IMR-90 (cell line): Measurements from ENCODE around the gene RTEL1. TPM values are rescaled to one million over a fixed set of nuclear protein-coding genes. Genes with fewer than 3 reads are reported as not detected.

Experiments used
- ATAC-seq: fragments of 200-7000 bp; cut with Tn5 transposase; 2 replicates; pipeline ENCODE4 v1.9.1; 2020; ENCODE audit warnings: low read depth, mild to moderate bottlenecking, moderate library complexity
- BruUV-seq: library from RNA; stranded (reverse); fragments of 400-500 nt; replicated peaks from 2 replicates; lab custom pipeline; 2021; lab: Mats Ljungman, UMichigan
- CTCF ChIA-PET: fragments of 300-600 bp; formaldehyde crosslinking; extraction: SDS; loops from one replicate; lab custom pipeline; 2021; ENCODE audit warnings: antibody characterized with exemption; lab: Yijun Ruan, JAX
- POLR2A ChIA-PET: fragments of 300-600 bp; sonication (Branson Sonifier 250); formaldehyde crosslinking; loops from one replicate; lab custom pipeline; 2022; ENCODE audit warnings: antibody characterized with exemption; ENCODE audit not compliant: unreplicated experiment; lab: Charles Lee
- DNase-seq: peaks from one replicate; pipeline ENCODE4 v3.0.0; 2013
- H2AFZ ChIP-seq: replicated peaks from 2 replicates; pipeline ENCODE3; 2013; ENCODE audit warnings: low read length, mild to moderate bottlenecking; ENCODE audit not compliant: poor library complexity
- H2AK5ac ChIP-seq: 2 replicates; pipeline ENCODE4 v1.6.1; 2013; ENCODE audit warnings: low read depth, low read length, inconsistent platforms
- H2AK9ac ChIP-seq: replicated peaks from 2 replicates; pipeline ENCODE3; 2013; ENCODE audit warnings: mild to moderate bottlenecking, low read depth, low read length, moderate library complexity; ENCODE audit not compliant: poor library complexity
- H2BK120ac ChIP-seq: 2 replicates; pipeline ENCODE4 v1.6.1; 2013; ENCODE audit warnings: low read depth, low read length, inconsistent platforms
- H2BK15ac ChIP-seq: 3 replicates; pipeline ENCODE4 v1.6.1; 2013; ENCODE audit warnings: low read depth, low read length, inconsistent platforms
- H2BK20ac ChIP-seq: 2 replicates; pipeline ENCODE4 v1.6.1; 2013; ENCODE audit warnings: low read depth, mild to moderate bottlenecking, inconsistent platforms, low read length, moderate library complexity
- H2BK5ac ChIP-seq: 2 replicates; pipeline ENCODE4 v1.6.1; 2013; ENCODE audit warnings: mild to moderate bottlenecking, low read depth, low read length, inconsistent platforms; ENCODE audit not compliant: poor library complexity, severe bottlenecking
- H3K14ac ChIP-seq: replicated peaks from 2 replicates; pipeline ENCODE4 v1.6.1; 2013; ENCODE audit warnings: low read depth, low read length, inconsistent platforms
- H3K18ac ChIP-seq: 2 replicates; pipeline ENCODE4 v1.6.1; 2013; ENCODE audit warnings: low read depth, low read length, control low read depth
- H3K23ac ChIP-seq: 2 replicates; pipeline ENCODE4 v1.6.1; 2013; ENCODE audit warnings: low read depth, low read length, inconsistent platforms
- H3K27ac ChIP-seq: 2 replicates; pipeline ENCODE4 v1.5.1; 2013; ENCODE audit warnings: mild to moderate bottlenecking, control low read depth, low read length; ENCODE audit not compliant: insufficient read depth
- H3K27me3 ChIP-seq: 2 replicates; pipeline ENCODE4 v1.6.1; 2013; ENCODE audit warnings: low read length; ENCODE audit not compliant: control insufficient read depth, insufficient read depth
- H3K36me3 ChIP-seq: 2 replicates; pipeline ENCODE4 v1.6.1; 2013; ENCODE audit warnings: low read length, mixed read lengths; ENCODE audit not compliant: control insufficient read depth, insufficient read depth
- H3K4ac ChIP-seq: 2 replicates; pipeline ENCODE4 v1.6.1; 2013; ENCODE audit warnings: low read depth, low read length, inconsistent platforms
- H3K4me1 ChIP-seq: 2 replicates; pipeline ENCODE4 v1.6.1; 2013; ENCODE audit warnings: low read length, mixed read lengths; ENCODE audit not compliant: control insufficient read depth, insufficient read depth
- H3K4me2 ChIP-seq: 2 replicates; pipeline ENCODE4 v1.6.1; 2013; ENCODE audit warnings: low read depth, mild to moderate bottlenecking, control low read depth, low read length, moderate library complexity
- H3K4me3 ChIP-seq: 2 replicates; pipeline ENCODE4 v1.5.1; 2013; ENCODE audit warnings: low read depth, mild to moderate bottlenecking, control low read depth, low read length, moderate library complexity; ENCODE audit not compliant: insufficient read depth
- H3K56ac ChIP-seq: 2 replicates; pipeline ENCODE4 v1.6.1; 2013; ENCODE audit warnings: low read length, inconsistent platforms; ENCODE audit not compliant: insufficient read depth; ENCODE audit errors: extremely low read depth
- H3K79me1 ChIP-seq, 2 experiments: 2 replicates each; pipeline ENCODE4 v1.6.1; 2013; ENCODE audit warnings: low read length in 2 of 2, inconsistent platforms in 1 of 2, low read depth in 1 of 2
- H3K9ac ChIP-seq: 2 replicates; pipeline ENCODE4 v1.6.1; 2013; ENCODE audit warnings: low read depth, low read length, control low read depth
- H3K9me1 ChIP-seq: 2 replicates; pipeline ENCODE4 v1.6.1; 2013; ENCODE audit warnings: low read length, inconsistent platforms; ENCODE audit not compliant: insufficient read depth
- H3K9me3 ChIP-seq: 2 replicates; pipeline ENCODE4 v1.6.1; 2013; ENCODE audit warnings: low read length; ENCODE audit not compliant: control insufficient read depth, insufficient read depth
- H4K20me1 ChIP-seq: 2 replicates; pipeline ENCODE4 v1.6.1; 2013; ENCODE audit warnings: low read length, inconsistent platforms; ENCODE audit not compliant: insufficient read depth
- H4K5ac ChIP-seq: 2 replicates; pipeline ENCODE4 v1.6.1; 2013; ENCODE audit warnings: mild to moderate bottlenecking, low read depth, low read length, control low read depth
- H4K8ac ChIP-seq, 2 experiments: 2 replicates each; pipeline ENCODE4 v1.6.1; 2013; ENCODE audit warnings: low read depth in 2 of 2, low read length in 2 of 2, control low read depth in 1 of 2, inconsistent platforms in 1 of 2
- H4K91ac ChIP-seq: 2 replicates; pipeline ENCODE4 v1.6.1; 2013; ENCODE audit warnings: low read depth, low read length, inconsistent platforms; ENCODE audit not compliant: insufficient read depth
- BHLHE40 ChIP-seq: fragments of 150-350 bp; IDR thresholded peaks from 2 replicates; pipeline ENCODE4 v1.6.1; 2016; ENCODE audit warnings: mild to moderate bottlenecking, low read depth, low read length
- CEBPB ChIP-seq: IDR thresholded peaks from 2 replicates; pipeline ENCODE4 v1.6.1; 2012; ENCODE audit warnings: low read depth, low read length, improper control_type of control experiment
- CHD1 ChIP-seq: IDR thresholded peaks from 2 replicates; pipeline ENCODE4 v1.6.1; 2012; ENCODE audit warnings: low read depth, low read length, improper control_type of control experiment
- ELK1 ChIP-seq: fragments of 150-350 bp; IDR thresholded peaks from 2 replicates; pipeline ENCODE4 v1.6.1; 2016; ENCODE audit warnings: low read depth, mild to moderate bottlenecking, low read length, moderate library complexity, borderline replicate concordance
- FOS ChIP-seq: fragments of 150-350 bp; IDR thresholded peaks from 2 replicates; pipeline ENCODE4 v1.6.1; 2016; ENCODE audit warnings: low read depth, low read length
- MAFK ChIP-seq: IDR thresholded peaks from 2 replicates; pipeline ENCODE4 v1.6.1; 2012; ENCODE audit warnings: low read depth, low read length, improper control_type of control experiment
- MXI1 ChIP-seq: IDR thresholded peaks from 2 replicates; pipeline ENCODE4 v1.6.1; 2012; ENCODE audit warnings: low read depth, mild to moderate bottlenecking, low read length, moderate library complexity, borderline replicate concordance
- RCOR1 ChIP-seq: IDR thresholded peaks from 2 replicates; pipeline ENCODE4 v1.6.1; 2012; ENCODE audit warnings: mild to moderate bottlenecking, low read length, improper control_type of control experiment; ENCODE audit not compliant: insufficient replicate concordance
- SMC3 ChIP-seq: fragments of 150-350 bp; IDR thresholded peaks from 2 replicates; pipeline ENCODE4 v1.6.1; 2016; ENCODE audit warnings: low read depth, mild to moderate bottlenecking, antibody characterized with exemption, low read length, moderate library complexity
- USF2 ChIP-seq: fragments of 150-350 bp; IDR thresholded peaks from 2 replicates; pipeline ENCODE4 v1.6.1; 2017; ENCODE audit warnings: mild to moderate bottlenecking, antibody characterized with exemption, low read length, low read depth
- WGBS, 2 experiments: methylation state at CpG; one replicate each; pipeline versions ENCODE4 v1.1.5 to v1.1.7; 2013; ENCODE audit warnings: missing lambda C conversion rate in 2 of 2; ENCODE audit not compliant: insufficient read length in 1 of 2; ENCODE audit errors: extremely low coverage in 2 of 2; 5-methylcytosine and 5-hydroxymethylcytosine counted together
- dilution Hi-C: fragments of 300-500 bp; cut with HindIII; formaldehyde crosslinking; loops from one replicate; pipeline ENCODE4 v1.14.3; 2018; ENCODE audit warnings: low sequenced_read_pairs; ENCODE audit not compliant: unreplicated experiment
- in situ Hi-C: fragments of 300-500 bp; cut with MboI; formaldehyde crosslinking; loops from 3 replicates; pipeline ENCODE4 v1.14.3; 2019; ENCODE audit warnings: low sequenced_read_pairs, inconsistent platforms, mixed read lengths
- intact Hi-C: fragments of 100-400 bp; cut with micrococcal nuclease; formaldehyde crosslinking; loops from 2 replicates; pipeline ENCODE4 v1.10.0; 2022
- polyA plus RNA-seq, 3 experiments: library from polyadenylated mRNA; depleted of rRNA; stranded (reverse); fragments of >200 nt; gene quantifications; 2 replicates each; pipeline ENCODE4 v1.2.3, GENCODE V29; 2012; ENCODE audit warnings: low replicate concordance in 1 of 3
- total RNA-seq: library from RNA; depleted of rRNA; stranded (reverse); fragments of >200 nt; gene quantifications from 2 replicates; pipeline ENCODE4 v1.2.3, GENCODE V29; 2012

Gene RTEL1
- total and polyA plus RNA-seq, 2 of the 4 experiments (the other 2 are of a cell fraction), result 14.7 to 18.8 TPM

GRCh38 chr20:63667858-63668257 is 9.7 kb downstream of the RTEL1 start:
- H4K8ac ChIP-seq, result no peak overlapping the region
- no peak overlapping the region for H2AFZ ChIP-seq
- DNase-seq (no peak), ATAC-seq (no peak)
- no peak overlapping the region for H3K4ac ChIP-seq
- no peak overlapping the region for H4K5ac ChIP-seq
- no peak overlapping the region for H3K18ac ChIP-seq
- no peaks in the 10 kb centered on the region for H3K27me3 ChIP-seq
- H3K23ac ChIP-seq, result no peak overlapping the region
- 91% methylated on average over 8 of the region's 16 CpGs; no CpG with 5 or more reads in 1 of the 2 experiments for WGBS, 2 experiments
- ChIA-PET POLR2A (no interaction called here), CTCF (no interaction called here)
- no peak overlapping the region for H2AK5ac ChIP-seq
- TF ChIP-seq CHD1, result no peak
- no peak for TF ChIP-seq ELK1
- no peak for TF ChIP-seq BHLHE40
- no peak for TF ChIP-seq CEBPB
- no peak for TF ChIP-seq MAFK
- no peak for TF ChIP-seq USF2
- no peak for TF ChIP-seq MXI1
- no peak for TF ChIP-seq SMC3
- no peak for TF ChIP-seq RCOR1
- TF ChIP-seq FOS, result no peak
- H2BK5ac ChIP-seq, result no peak overlapping the region
- H4K91ac ChIP-seq, result no peak overlapping the region
- no peak overlapping the region for H2BK20ac ChIP-seq
- no peak overlapping the region for H3K27ac ChIP-seq
- H2BK15ac ChIP-seq, result no peak overlapping the region
- H3K14ac ChIP-seq, result no peak overlapping the region
- H4K20me1 ChIP-seq, result no peaks in the 10 kb centered on the region
- H2BK120ac ChIP-seq, result no peak overlapping the region
- in situ Hi-C loops, result no loop called here
- no peak overlapping the region for H3K56ac ChIP-seq
- no peak overlapping the region for H3K9ac ChIP-seq
- H3K79me1 ChIP-seq, result peaks cover 3 to 24% of the 10 kb centered on the region in 2 experiments; a peak in 3 of 4 replicates
- H3K4me2 ChIP-seq, result no peak overlapping the region
- no peak overlapping the region for H3K4me3 ChIP-seq
- BruUV-seq, result no TSS peak
- no peak overlapping the region for H2AK9ac ChIP-seq
- H3K9me1 ChIP-seq, result no peaks in the 10 kb centered on the region
- intact Hi-C loops, result no loop called here
- dilution Hi-C loops, result no loop called here
- H3K36me3 ChIP-seq, result peaks cover 50% of the 10 kb centered on the region
- no peaks in the 10 kb centered on the region for H3K9me3 ChIP-seq
- no peaks in the 10 kb centered on the region; the same call in 1 of the 2 replicates for H3K4me1 ChIP-seq
